SK-N-SH (cell line): ENCODE results near the gene ANKS1B.

Experiments
- CTCF ChIP-seq: fragments of 200-600 bp; sonication (generic); IDR thresholded peaks from 2 replicates; pipeline ENCODE4 v1.6.1; 2017; ENCODE audit warnings: antibody characterized with exemption, mild to moderate bottlenecking, moderate library complexity
- ELF1 ChIP-seq: IDR thresholded peaks from 2 replicates; pipeline ENCODE4 v1.4.0; 2012
- EP300 ChIP-seq, 2 experiments: IDR thresholded peaks; 2 replicates each; pipeline versions ENCODE4 v1.4.0 to v1.6.1; 2012; ENCODE audit warnings: borderline replicate concordance in 1 of 2, low read depth in 1 of 2, low read length in 1 of 2
- EZH2phosphoT487 ChIP-seq: fragments of 200-600 bp; sonication (generic); IDR thresholded peaks from 2 replicates; pipeline ENCODE4 v1.6.1; 2017; ENCODE audit warnings: low read depth, mixed run types, mild to moderate bottlenecking, antibody characterized with exemption, moderate library complexity, borderline replicate concordance
- GABPA ChIP-seq: IDR thresholded peaks from 2 replicates; pipeline ENCODE4 v1.4.0; 2012; ENCODE audit warnings: low read depth, mild to moderate bottlenecking
- NFIC ChIP-seq: IDR thresholded peaks from 2 replicates; pipeline ENCODE4 v1.4.0; 2012; ENCODE audit warnings: borderline replicate concordance
- NRF1 ChIP-seq: IDR thresholded peaks from 2 replicates; pipeline ENCODE4 v1.6.1; 2012; ENCODE audit warnings: low read depth, mild to moderate bottlenecking, low read length
- PBX3 ChIP-seq: IDR thresholded peaks from 2 replicates; pipeline ENCODE4; 2012
- RAD21 ChIP-seq: IDR thresholded peaks from 2 replicates; pipeline ENCODE4 v1.6.1; 2012; ENCODE audit warnings: mild to moderate bottlenecking, low read length
- SIN3A ChIP-seq: IDR thresholded peaks from 2 replicates; pipeline ENCODE4 v1.6.1; 2012; ENCODE audit warnings: low read depth, mild to moderate bottlenecking, low read length, moderate library complexity, borderline replicate concordance
- SMC3 ChIP-seq: IDR thresholded peaks from 2 replicates; pipeline ENCODE4 v1.6.1; 2012; ENCODE audit warnings: low read depth, low read length, improper control_type of control experiment
- TAF1 ChIP-seq: IDR thresholded peaks from 2 replicates; pipeline ENCODE4 v1.6.1; 2012; ENCODE audit warnings: low read depth, mild to moderate bottlenecking, low read length, moderate library complexity, borderline replicate concordance
- USF2 ChIP-seq: fragments of 150-350 bp; IDR thresholded peaks from 2 replicates; pipeline ENCODE4 v1.6.1; 2017; ENCODE audit warnings: antibody characterized with exemption, low read length, low read depth, borderline replicate concordance

- TF ChIP-seq CTCF (no peak), NFIC (no peak), EZH2phosphoT487 (no peak), RAD21 (no peak), EP300 (IDR thresholded peaks at IDR 0.05; ENCODE audit: borderline replicate concordance in 1 of 2, low read depth in 1 of 2, low read length in 1 of 2) (no peak), ELF1 (no peak), USF2 (no peak), NRF1 (no peak), TAF1 (no peak), SMC3 (no peak), SIN3A (no peak), PBX3 (no peak), GABPA (no peak)
Observed at GRCh38 chr12:98714426-98714825, 1270.3 kb downstream of the ANKS1B start.
